Stimulated activated CD4-positive, alpha-beta T cell treated with anti-CD3 and anti-CD28 coated beads, Interleukin-1b, Interleukin-23, amount 100 ng/mL, for 48 hours (primary cell): ENCODE measurements around the gene RTN4RL1.
A peak's percentile ranks its signal among the peaks of the same experiment; 100 is the strongest.
"Not testable (repeated sequence)": the region's sequence is repeated elsewhere in the genome, so short reads cannot be mapped to it uniquely, and the experiment has no call there.

Experiments used
- DNase-seq: peaks from one replicate; pipeline ENCODE4 v3.0.0-alpha.2; 2020

RTN4RL1 gene

DNA sequence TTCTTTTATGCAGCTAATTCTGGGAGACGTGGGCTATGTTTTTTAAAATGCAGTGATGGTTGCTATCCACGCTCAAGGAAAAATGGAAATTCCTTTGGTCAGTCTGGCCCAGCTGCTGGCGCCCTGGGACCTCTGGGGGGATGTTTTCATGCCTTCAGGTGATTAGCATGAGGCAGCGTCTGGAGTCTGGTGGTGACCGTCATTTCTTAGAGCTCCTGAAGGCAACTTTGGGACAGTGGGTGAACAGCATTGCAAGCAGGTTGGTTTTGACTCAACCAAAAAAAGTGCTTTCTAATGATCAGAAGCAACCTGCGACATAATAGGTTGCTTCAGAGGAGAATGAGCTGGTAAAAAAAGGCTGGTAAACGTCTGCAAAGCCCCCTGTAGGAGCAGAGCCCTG lies 113.0 kb downstream of the RTN4RL1 start:
- no peak for DNase-seq

DNA sequence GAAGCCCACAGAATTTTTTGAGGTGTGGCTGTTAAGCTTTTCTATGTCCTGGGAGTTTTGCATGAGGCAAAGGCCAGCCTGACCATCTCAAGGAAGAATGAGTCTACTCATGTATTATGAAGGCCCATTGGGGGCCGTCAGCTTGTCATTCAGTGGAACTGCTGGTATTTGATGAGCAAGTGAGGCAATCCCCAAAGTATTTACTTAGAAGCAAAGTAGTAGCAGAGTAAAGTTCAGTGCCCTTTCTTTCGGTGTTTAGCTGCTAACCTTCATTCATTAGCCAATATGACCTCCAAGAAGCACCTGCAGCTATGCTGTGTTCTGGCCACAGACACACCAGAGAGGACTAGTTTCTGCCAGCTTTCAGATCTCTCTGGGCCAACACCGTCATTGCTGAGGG lies 115.1 kb downstream of the RTN4RL1 start:
- no peak for DNase-seq

DNA sequence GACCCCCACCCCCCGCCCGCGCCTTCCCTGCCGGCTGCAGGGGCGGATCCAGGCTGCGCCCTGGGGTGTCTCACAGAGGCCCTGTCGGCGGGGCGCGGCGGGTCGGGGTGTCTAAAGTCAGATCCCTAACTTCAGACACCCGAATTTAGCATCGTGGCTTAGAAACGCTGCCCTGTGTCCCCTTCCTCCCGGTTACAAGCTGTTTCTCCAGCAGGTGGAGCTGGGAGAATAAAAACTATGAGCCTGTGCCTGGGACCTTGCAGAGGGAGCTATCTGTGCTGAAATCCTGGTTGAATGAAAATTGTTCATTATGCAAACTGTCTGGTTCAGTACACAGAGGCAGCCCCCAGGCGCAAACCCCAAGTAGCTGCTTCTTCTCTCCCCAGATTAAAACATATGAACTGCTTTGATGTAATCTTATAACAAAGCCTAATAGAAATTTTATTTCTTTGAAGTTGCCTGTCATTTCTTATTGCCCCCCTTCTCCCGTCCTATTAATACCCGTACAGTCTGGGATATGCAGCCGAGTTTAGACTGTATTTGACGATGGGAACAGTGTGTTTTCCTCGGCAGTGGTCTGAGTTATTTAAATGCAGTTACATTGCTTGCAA lies 116.3 kb downstream of the RTN4RL1 start:
- peak; percentile 44 for DNase-seq

DNA sequence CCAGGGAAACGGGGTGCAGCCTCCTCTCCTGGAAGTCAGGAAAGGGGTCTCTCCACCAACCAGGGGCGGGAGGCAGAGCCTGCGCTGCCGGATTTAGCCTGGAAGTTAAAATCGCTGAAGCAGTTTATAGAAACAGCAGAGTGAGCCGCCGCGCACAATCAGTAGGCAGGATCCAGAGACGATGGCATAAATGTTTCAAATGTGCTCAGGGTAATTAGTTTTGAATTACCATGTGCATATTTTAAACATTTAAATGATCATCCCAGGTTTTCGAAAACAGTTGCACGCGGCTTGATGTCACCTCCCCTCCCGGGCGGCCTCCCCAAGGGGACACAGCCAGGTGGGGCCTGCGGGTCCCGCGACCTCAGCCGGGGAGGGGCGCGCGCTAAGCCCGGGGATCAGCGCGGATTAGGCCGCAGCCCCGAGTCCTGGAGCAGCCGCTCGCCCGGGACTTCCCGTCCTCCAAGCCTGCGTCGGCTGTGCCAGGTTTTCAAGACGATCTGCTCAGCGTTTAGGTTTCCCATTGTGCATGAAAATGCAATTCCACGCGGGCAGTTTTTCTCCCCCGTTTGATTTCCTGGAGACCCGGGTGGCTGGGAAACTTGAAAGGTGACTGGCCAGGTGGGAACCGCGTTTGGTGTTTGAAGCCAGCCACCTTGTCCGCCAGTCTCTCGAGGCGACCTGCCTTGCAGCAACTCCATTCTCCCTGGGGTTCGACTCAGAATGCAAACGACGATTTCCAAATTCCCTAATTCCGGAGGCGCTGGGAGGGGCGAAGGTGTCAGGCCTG lies 117.0 kb downstream of the RTN4RL1 start:
- DNase-seq, result no peak

DNA sequence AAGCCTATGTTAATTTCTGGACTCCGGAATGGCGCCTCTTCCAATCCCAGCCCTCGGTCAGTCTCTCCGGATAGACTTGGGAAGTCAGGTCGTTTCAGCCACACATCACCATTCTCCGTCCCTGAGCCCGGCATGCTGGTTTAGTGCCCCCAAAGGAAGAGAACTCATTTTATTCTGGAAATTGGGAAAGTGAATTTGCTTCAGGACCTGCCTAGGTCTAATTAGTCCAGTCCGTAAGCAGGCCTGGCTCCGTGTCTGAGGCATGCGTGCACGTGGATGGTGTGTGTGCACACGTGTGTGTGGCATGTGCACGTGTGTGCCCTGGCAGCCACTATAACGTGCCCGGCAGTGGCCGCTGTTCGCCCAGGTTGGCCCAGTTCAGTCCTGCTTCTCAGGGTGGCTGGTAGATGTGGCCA lies 117.9 kb downstream of the RTN4RL1 start:
- no peak for DNase-seq

DNA sequence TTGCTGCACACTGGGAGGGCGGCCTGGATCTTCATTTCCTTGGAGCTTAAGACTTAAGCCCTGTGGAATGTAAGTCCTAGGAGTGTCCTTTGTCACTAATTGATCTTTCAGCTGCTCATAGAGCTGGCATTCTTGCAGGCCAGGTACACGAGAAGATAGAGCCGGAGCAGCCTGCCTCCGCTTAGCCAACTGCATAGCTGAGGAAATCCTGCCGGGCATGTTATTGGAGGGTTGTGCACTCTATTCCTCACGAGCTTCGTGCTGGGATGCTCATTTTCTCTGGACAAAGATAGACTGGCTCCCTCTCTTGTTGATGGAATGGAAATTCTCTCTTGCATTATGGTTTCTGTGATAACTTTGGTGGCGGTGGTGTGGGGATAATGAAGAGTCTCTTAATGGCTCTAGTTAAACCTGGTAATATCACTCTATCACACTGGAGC lies 118.5 kb downstream of the RTN4RL1 start:
- DNase-seq, result no peak

DNA sequence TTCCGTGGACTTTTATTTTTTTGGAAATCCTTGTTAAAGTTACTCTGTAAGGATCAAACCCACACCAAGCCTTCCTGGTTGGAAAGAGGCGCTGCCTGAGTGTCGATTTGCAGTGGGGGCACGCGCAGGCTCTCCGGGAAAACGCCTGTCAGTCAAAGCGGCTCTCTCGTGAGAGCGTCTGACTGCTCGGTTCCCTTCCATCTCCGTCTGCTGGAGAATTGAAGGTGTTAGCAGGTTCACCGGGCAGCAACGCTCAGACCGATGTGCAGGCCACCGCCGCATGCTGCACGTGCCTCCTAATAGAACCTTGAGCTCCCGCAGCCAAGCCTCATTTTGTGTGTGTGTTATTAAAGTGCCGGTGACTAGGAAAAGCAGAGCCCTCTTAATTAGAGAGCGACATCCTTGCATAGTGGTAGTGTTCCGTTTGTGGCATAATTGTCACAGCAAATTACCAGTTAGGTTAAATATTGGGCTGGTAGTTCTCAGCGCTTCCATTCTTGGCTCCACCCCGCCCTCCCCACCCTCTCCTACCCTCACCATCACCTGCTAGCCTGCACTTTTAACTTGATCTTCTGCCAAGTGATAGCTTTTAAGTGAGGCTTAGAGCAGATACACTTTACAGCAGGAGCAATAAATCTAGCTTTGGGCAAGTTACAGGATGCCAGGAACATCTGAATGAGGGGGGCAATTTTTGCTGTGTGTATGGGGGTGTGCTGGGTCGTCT lies 119.8 kb downstream of the RTN4RL1 start:
- DNase-seq, result no peak

DNA sequence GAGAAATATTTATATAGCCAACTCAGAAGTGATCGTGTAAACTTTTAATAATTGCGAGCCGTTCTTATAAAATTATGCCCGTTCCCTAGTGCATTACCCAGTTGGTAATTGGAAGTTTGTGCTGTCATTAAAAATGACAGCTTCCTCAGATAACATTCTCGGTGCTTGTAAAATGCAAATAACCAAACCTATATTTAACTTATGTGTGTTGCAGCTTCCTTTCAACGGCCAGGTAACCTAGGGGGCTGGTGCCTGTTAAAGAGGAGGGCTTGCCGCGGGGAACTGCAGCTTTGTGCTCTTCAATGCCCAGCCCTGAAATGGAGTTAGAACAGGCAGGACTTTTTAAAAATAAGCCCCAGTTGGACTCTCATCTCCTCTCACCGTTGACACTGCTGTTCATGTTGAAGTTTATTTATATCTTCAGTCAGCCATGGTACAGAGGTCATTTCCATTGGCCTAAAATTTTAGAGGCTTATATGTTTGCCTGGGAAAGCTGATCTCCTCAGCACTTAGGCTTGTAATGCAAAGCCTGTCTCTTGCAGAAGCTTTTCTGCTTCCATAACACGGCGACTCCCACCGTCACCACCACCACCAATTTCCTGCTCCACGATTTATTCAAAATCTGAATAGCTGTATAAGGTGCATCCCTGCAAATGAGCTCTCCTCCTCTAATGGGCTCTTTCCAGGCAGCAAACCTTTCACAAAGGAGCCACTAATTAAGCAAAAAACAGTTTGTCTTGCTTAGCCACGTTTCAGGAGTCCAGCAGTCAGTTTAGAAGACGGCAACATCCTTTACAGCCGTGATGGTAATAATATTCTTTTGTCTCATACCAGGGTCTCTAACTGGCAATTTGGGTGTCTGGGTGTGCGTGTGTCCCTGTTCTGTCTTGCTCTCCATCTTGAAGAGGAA lies 120.6 kb downstream of the RTN4RL1 start:
- DNase-seq, result no peak

DNA sequence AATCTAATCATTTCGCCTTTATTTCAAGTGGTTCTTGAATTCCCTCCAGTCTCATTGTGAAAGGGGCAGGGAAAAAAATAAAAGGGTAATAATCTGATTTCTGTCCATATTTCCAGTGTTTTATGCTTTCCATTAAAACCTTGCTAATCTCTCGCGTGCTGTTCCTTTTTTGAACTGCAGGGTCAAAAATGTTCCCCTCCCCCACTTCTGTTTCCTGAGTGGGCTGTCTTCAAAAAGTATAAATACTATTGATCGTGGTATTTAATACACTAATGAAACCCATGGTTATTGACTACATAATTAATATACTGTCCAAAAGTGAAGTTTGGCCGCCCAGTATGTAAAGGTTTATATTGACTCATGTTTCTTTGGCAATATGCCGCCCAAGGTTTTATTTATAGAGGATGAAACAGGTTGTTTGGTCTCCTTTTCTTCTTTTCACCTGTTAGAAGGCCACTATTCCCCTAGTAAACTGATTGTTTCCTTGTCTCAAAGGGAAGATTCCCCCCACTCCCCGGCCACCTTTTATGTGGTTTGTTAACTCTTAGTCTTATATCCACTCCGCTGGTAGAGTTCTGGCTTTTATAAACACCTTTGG lies 125.6 kb downstream of the RTN4RL1 start:
- no peak for DNase-seq

DNA sequence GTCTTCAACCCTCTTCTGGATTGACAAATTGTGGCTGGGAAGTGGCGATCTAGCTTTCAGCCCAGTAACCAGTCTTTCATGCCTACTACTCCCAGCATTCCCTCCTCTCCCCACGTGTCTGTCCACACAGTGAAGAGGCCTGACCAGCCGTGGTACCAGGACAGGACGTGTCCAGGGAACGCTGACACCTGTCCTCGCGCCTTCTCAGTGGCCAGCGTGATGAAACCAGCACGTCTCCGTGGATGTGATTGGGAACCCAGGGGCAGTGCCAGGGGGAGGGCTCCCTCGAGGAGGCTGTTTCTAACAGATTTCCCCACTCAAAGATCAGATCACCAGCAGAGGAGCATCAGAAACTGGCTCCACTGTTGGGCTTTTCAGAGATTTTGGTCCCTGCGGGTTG lies 126.3 kb downstream of the RTN4RL1 start:
- DNase-seq, result no peak

DNA sequence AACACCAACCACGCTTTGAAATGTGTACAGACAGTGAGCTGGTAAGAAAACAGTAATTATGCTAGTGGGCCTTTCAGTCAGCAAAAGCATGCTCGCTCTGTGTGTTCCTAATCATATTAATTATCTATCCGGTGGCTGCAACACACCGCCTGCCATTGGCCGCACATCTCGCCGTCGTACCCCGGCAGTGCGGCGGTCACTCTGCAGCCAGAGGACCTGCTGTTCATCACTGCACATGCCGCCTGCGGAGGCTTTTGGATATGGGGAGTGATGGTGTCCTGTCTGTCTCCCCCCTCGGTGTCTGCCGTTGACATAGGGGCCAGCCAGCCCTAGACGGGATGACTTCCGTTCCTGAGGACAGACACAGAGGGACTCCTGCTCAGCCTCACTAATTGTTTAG lies 126.8 kb downstream of the RTN4RL1 start:
- no peak for DNase-seq

DNA sequence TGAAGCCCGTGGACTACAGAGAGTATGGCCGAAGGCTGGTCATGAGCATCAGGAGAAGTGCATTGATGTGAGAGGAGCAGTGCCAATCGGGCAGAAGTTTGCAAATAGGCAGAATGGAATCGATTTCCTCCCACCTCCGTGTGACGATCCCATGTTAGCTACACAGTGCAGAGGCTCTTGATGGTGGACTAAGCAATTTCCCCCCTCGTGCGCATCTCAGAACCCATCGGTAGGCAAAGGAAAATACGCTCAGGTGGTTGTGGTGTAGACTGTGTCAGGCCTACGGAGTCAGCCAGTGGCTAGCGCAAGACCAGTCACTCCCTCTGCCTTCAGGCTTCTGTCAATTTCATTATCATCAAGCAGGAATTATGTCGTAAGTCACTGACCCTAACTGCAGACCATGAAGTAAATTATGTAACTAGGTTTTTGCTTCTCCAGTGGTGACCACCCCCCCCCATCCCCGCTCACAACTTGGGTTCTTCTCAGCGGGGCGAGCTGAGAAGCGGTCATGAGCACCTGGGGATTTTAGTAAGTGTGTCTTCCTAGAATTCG lies 128.0 kb downstream of the RTN4RL1 start:
- no peak for DNase-seq

DNA sequence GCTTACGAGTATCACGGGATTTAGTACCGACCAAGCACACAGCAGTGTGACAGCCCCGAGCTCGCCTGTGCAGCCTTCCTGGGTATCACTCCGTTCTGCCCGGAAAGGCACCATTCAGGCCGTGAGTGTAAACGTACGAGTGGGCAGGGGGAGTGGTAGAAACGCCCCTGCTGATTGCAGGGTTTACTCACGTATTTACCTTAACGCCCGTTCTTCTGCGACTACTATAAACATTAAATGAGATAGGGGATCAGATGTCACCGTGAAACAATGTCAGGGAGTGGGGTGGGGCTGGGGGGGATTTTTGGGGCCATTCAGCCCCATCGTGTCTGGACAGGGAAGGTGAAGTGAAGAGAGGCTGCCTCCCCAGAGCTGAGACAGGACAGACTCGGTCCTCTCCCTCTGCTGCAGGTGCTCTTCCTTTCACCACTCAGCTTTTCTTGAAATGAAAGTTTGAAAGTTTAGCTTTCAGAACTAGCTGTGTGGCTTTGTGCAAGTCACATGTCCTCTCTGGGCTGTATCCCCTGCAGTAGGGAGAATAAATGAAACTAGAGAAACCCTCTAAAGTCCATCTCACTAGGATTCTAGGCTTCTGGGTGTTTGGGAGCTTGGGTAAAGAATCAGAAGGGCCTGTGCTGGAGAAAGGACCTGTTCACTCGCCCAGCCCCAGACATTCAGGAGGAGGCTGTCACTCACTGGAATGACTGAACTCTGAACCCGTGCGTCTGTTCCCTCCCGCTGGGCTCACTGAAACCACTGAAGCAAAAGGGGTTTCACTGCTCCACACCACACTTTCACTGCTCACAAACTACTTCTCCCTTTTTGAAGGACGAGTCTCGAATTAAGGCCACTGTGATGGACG lies 128.7 kb downstream of the RTN4RL1 start:
- no peak for DNase-seq

DNA sequence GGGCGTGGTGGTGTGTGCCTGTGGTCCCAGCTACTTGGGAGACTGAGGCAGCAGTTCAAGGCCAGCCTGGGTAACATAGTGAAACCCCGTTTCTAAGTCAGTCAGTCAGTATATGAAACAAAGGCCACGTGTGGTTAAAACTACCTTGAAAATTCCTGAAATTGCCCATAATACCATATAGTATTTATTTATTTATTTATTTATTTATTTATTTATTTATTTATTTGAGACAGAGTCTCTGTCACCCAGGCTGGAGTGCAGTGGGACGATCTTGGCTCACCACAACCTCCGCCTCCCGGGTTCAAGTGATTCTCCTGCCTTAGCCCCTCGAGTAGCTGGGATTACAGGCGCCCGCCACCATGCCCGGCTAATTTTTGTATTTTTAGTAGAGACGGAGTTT lies 129.7 kb downstream of the RTN4RL1 start:
- not testable (repeated sequence) for DNase-seq

DNA sequence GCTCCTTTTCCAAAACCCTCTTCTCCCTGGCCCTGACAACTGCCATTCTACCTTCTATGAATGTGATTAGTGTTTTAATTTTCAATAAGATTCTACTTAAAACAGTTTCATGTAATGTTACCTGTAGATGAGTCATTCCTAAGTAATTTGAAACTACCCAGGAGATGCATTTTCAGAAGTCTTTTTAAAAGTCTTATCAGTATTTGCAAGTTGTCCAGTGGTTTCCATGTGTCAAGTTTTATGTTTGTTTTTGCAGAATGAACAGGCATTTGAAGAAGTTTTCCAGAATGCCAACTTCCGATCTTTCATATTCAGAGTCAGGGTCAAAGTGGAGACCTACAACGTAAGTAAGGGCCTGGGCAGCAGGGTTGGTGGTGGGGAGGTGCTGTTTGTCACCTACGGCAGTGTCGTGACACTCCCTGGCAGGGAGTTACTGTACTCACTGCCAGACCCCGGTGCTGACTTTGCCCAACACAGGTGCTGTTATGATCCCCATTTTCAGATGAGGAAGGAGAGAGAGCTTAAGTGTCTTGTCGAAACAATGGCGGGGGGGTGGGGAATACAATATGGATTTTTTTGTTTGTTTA lies 130.3 kb downstream of the RTN4RL1 start:
- DNase-seq, result no peak

DNA sequence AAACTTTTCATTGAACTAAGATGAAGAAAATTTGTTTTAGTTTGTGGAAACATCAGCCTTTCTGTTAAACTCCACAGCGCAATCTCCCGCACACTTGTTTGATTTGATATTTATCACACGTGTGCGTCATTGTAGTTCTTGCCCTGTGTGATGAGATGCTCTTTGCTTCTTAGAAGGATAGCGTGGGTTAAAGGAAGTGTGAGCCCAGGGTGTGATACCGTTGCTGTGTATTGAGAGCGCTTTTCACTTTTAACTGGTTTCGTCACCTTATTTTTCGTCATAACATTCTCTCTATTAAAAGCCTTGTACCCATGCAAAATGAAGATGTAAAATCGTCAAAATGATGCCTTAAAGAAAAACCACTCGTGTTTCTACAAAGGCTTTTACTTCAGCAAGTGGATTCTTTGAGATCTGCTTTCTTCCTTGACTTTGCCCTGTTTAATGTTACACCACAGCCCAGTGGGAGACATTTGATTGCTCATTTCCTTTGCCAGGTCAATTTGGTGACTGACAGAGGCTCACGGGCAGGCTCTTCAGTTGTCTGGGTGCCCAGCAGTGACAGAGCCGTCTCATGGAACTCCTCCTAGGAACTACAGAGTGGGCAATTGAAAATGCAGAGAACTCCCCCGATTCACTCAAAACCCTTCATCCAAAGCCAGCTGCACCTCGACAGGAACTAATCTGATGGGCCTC lies 134.2 kb downstream of the RTN4RL1 start:
- DNase-seq, result no peak

DNA sequence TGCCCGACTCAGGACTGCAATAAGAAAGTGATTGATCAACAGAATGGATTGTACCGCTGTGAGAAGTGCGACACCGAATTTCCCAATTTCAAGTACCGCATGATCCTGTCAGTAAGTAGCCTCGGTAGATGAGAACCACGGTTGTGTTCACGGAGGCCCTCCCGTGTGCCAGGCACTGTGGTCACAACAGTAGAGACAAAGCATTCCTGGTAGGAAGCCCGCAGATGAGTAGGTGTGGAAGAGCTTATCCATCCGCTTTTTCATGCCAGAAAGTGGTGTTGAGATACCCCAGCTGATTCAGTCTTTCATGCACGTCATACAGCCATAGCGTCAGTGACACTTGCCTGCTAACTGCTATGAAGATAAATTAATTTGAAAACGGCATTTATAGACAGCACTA lies 136.4 kb downstream of the RTN4RL1 start:
- DNase-seq, result no peak
